Ascending aorta (tissue), 2 donors: ENCODE measurements around the gene POGLUT3. TPM values are rescaled to one million over a fixed set of nuclear protein-coding genes. Genes with fewer than 3 reads are reported as not detected.

Source experiments
- DNase-seq, 2 donors: peaks; one replicate each; pipeline ENCODE4 v3.0.0-alpha.2; 2019; ENCODE audit warnings: low spot score in 2 of 2
- H3K27ac ChIP-seq, 2 donors: fragments of 200-600 bp; sonication (generic); one replicate each; pipeline ENCODE4 v1.5.1; 2016 to 2017; ENCODE audit warnings: mild to moderate bottlenecking in 1 of 2
- H3K27me3 ChIP-seq: fragments of 200-600 bp; sonication (generic); one replicate; pipeline ENCODE4 v1.5.1; 2017
- H3K36me3 ChIP-seq, 2 donors: fragments of 200-600 bp; sonication (generic); one replicate each; pipeline ENCODE4 v1.5.1; 2016
- H3K4me1 ChIP-seq, 2 donors: fragments of 200-600 bp; sonication (generic); one replicate each; pipeline ENCODE4 v1.5.1; 2016 to 2017; ENCODE audit warnings: mild to moderate bottlenecking in 1 of 2
- H3K4me3 ChIP-seq, 2 donors: fragments of 200-600 bp; sonication (generic); one replicate each; pipeline ENCODE4 v1.5.1; 2016 to 2017; ENCODE audit warnings: mild to moderate bottlenecking in 1 of 2
- H3K9me3 ChIP-seq, 2 donors: fragments of 200-600 bp; sonication (generic); one replicate each; pipeline ENCODE4 v1.5.1; 2016
- intact Hi-C: fragments of 100-400 bp; cut with DNase I; formaldehyde crosslinking; loops from one replicate; pipeline ENCODE4 v1.15.1; 2023
- total RNA-seq: library from RNA; depleted of rRNA; stranded (reverse); fragments of >200 nt; gene quantifications from one replicate; pipeline ENCODE4 v1.1.0, GENCODE V29; 2016
- TF ChIP-seq, protein P1 (sequence below), 3 experiments: fragments of 200-600 bp in 2 of 3; fragments of 450-650 bp in 1 of 3; sonication (generic) in 2 of 3; IDR thresholded peaks; one replicate each; pipeline ENCODE4 v1.5.1; 2016 to 2019; ENCODE audit warnings: antibody characterized with exemption in 3 of 3, mild to moderate bottlenecking in 1 of 3, moderate library complexity in 1 of 3

POGLUT3 gene
- total RNA-seq, 1 donor from 2014 or later = 27.1 TPM

DNA sequence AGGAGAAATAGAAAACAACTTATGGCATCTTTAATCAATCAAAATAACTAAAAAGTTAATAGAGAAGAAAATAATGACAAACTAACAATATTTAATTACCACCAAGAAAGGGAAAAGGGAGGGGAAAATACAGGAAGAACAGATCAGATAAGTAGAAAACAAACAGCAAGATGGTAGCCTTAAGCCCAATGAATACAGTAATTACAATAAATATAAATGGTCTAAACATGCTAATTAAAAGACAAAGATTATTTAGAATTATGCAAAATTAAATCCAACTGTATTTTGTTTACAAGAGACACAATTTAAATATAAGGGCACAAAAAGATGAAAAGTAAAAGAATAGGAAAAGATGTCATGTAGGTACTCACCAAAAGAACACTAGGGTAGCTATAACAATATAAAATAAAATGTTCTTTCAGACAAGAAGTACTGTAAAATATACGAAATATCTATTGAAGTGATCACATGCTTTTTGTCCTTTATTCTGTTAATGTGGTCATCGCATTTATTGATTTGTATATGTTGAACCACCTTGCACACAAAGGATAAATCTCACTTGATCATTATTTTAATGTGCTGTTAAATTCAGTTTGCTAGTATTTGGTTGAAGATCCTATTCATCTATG lies 44.9 kb downstream of the POGLUT3 start:
- H3K27me3 ChIP-seq = no peaks in the 10 kb centered on the region
- intact Hi-C loops = no loop called here
- DNase-seq = no peak
- H3K4me3 ChIP-seq = no peak overlapping the region
- peaks cover 0 to 8% of the 10 kb centered on the region in 2 donors for H3K9me3 ChIP-seq
- TF ChIP-seq, protein P1, sequence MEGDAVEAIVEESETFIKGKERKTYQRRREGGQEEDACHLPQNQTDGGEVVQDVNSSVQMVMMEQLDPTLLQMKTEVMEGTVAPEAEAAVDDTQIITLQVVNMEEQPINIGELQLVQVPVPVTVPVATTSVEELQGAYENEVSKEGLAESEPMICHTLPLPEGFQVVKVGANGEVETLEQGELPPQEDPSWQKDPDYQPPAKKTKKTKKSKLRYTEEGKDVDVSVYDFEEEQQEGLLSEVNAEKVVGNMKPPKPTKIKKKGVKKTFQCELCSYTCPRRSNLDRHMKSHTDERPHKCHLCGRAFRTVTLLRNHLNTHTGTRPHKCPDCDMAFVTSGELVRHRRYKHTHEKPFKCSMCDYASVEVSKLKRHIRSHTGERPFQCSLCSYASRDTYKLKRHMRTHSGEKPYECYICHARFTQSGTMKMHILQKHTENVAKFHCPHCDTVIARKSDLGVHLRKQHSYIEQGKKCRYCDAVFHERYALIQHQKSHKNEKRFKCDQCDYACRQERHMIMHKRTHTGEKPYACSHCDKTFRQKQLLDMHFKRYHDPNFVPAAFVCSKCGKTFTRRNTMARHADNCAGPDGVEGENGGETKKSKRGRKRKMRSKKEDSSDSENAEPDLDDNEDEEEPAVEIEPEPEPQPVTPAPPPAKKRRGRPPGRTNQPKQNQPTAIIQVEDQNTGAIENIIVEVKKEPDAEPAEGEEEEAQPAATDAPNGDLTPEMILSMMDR (IDR thresholded peaks at IDR 0.05) = no peak
- no peak overlapping the region for H3K27ac ChIP-seq
- H3K36me3 ChIP-seq = no peaks in the 10 kb centered on the region
- H3K4me1 ChIP-seq = no peaks in the 10 kb centered on the region

Other genes starting within 250 kb of the POGLUT3 start
- gene C11orf65, start 30.9 kb downstream of the POGLUT3 start, total RNA-seq = not detected
- 1.1 TPM for gene EXPH5, start 95.4 kb upstream of the POGLUT3 start, total RNA-seq
- gene DDX10, start 166.7 kb upstream of the POGLUT3 start, total RNA-seq = 21.9 TPM